HCT116 (cell line): ENCODE results near the gene FXYD1. TPM values are rescaled to one million over a fixed set of nuclear protein-coding genes. Genes with fewer than 3 reads are reported as not detected.

ENCODE experiments used
- ATAC-seq: fragments of 200-7000 bp; cut with Tn5 transposase; 2 replicates; pipeline ENCODE4 v1.9.1; 2020; ENCODE audit warnings: mild to moderate bottlenecking, moderate library complexity
- BruUV-seq: library from RNA; stranded (reverse); fragments of 400-500 nt; replicated peaks from 2 replicates; lab custom pipeline; 2021; lab: Mats Ljungman, UMichigan
- CTCF ChIA-PET: fragments of 300-600 bp; sonication (Branson Sonifier 250); formaldehyde crosslinking; loops from one replicate; lab custom pipeline; 2021; ENCODE audit warnings: antibody characterized with exemption; lab: Charles Lee
- POLR2A ChIA-PET: fragments of 300-600, 350-600 bp; sonication (Branson Sonifier 250); formaldehyde crosslinking; loops from one replicate; lab custom pipeline; 2021; ENCODE audit warnings: antibody characterized with exemption; lab: Charles Lee
- RAD21 ChIA-PET, 2 experiments: fragments of 300-600 bp; sonication (Branson Sonifier 250); formaldehyde crosslinking; loops; one replicate each; lab custom pipeline; 2023; ENCODE audit warnings: low total read pairs in 2 of 2; ENCODE audit not compliant: uncharacterized antibody in 2 of 2, unreplicated experiment in 2 of 2, low non-redundant PET in 1 of 2; lab: Charles Lee
- DNase-seq: peaks from one replicate; pipeline ENCODE4 v3.0.0-alpha.2; 2010; ENCODE audit warnings: low read depth, low spot score
- H2AFZ ChIP-seq: fragments of 200-600 bp; shearing (Covaris generic), sonication (generic); 2 replicates; pipeline ENCODE4 v1.6.1; 2017; ENCODE audit warnings: low read depth, mixed run types, mixed read lengths, antibody characterized with exemption, low read length; ENCODE audit not compliant: poor library complexity, severe bottlenecking
- H3K27ac ChIP-seq: 2 replicates; pipeline ENCODE4 v1.5.1; 2012; ENCODE audit warnings: low read depth, low read length
- H3K27me3 ChIP-seq: fragments of 200-600 bp; sonication (generic); 2 replicates; pipeline ENCODE4 v1.6.1; 2016; ENCODE audit warnings: mixed run types, low read length, mixed read lengths; ENCODE audit not compliant: insufficient read depth
- H3K36me3 ChIP-seq, 2 experiments: fragments of 200-500 bp in 1 of 2; fragments of 200-600 bp in 1 of 2; sonication (Bioruptor generic) in 1 of 2; sonication (generic) in 1 of 2; 2 replicates each; pipeline versions ENCODE4 v1.5.1 to v1.6.1; 2014 to 2016; ENCODE audit warnings: low read length in 2 of 2, inconsistent platforms in 1 of 2, mixed read lengths in 1 of 2, mixed run types in 1 of 2; ENCODE audit not compliant: insufficient read depth in 2 of 2, control insufficient read depth in 1 of 2
- H3K4me1 ChIP-seq, 2 experiments: fragments of 200-600 bp in 1 of 2; sonication (generic) in 1 of 2; 2 replicates each; pipeline versions ENCODE4 v1.5.1 to v1.6.1; 2012 to 2017; ENCODE audit warnings: low read length in 2 of 2, inconsistent platforms in 1 of 2, mild to moderate bottlenecking in 1 of 2, mixed read lengths in 1 of 2, mixed run types in 1 of 2, moderate library complexity in 1 of 2; ENCODE audit not compliant: insufficient read depth in 2 of 2, control insufficient read depth in 1 of 2
- H3K4me2 ChIP-seq: fragments of 200-600 bp; sonication (generic); 2 replicates; pipeline ENCODE4 v1.6.1; 2017; ENCODE audit warnings: mixed run types, low read length, mixed read lengths
- H3K4me3 ChIP-seq, 2 experiments: fragments of 200-600 bp in 1 of 2; sonication (generic) in 1 of 2; replicated peaks in 1 of 2; 2 replicates each; pipeline ENCODE4 v1.5.1; 2011 to 2016; ENCODE audit warnings: low read length in 2 of 2, control low read depth in 1 of 2, low read depth in 1 of 2, mild to moderate bottlenecking in 1 of 2, mixed read lengths in 1 of 2, mixed run types in 1 of 2
- H3K79me2 ChIP-seq: fragments of 200-600 bp; sonication (generic); 2 replicates; pipeline ENCODE4 v1.6.1; 2017; ENCODE audit warnings: mild to moderate bottlenecking, mixed run types, low read length, moderate library complexity, mixed read lengths; ENCODE audit not compliant: insufficient read depth
- H3K9ac ChIP-seq: fragments of 200-600 bp; sonication (generic); 2 replicates; pipeline ENCODE4 v1.6.1; 2016; ENCODE audit warnings: low read length, mixed read lengths
- H3K9me2 ChIP-seq: fragments of 200-600 bp; sonication (generic), shearing (Covaris generic); 2 replicates; pipeline ENCODE4 v1.6.1; 2017; ENCODE audit warnings: mixed run types, mild to moderate bottlenecking, moderate library complexity; ENCODE audit not compliant: insufficient read depth
- H3K9me3 ChIP-seq, 2 experiments: fragments of 200-500 bp in 1 of 2; fragments of 200-600 bp in 1 of 2; sonication (Bioruptor generic) in 1 of 2; sonication (generic) in 1 of 2; 2 replicates each; pipeline ENCODE4 v1.6.1; 2014 to 2017; ENCODE audit warnings: low read length in 2 of 2, mixed read lengths in 2 of 2, inconsistent platforms in 1 of 2, low read depth in 1 of 2, mild to moderate bottlenecking in 1 of 2, mixed run types in 1 of 2, moderate library complexity in 1 of 2; ENCODE audit not compliant: control insufficient read depth in 1 of 2, insufficient read depth in 1 of 2
- H4K20me1 ChIP-seq: fragments of 200-600 bp; sonication (generic), shearing (Covaris generic); 2 replicates; pipeline ENCODE4 v1.6.1; 2017; ENCODE audit warnings: mixed run types, mild to moderate bottlenecking, moderate library complexity; ENCODE audit not compliant: insufficient read depth
- ATF3 ChIP-seq: IDR thresholded peaks from 2 replicates; pipeline ENCODE4 v1.6.1; 2012
- EZH2 ChIP-seq: fragments of 200-600 bp; sonication (generic); IDR thresholded peaks from 2 replicates; pipeline ENCODE4 v1.6.1; 2017; ENCODE audit warnings: antibody characterized with exemption, mixed run types
- EZH2phosphoT487 ChIP-seq: fragments of 200-600 bp; IDR thresholded peaks from 2 replicates; pipeline ENCODE4 v1.6.1; 2018; ENCODE audit warnings: antibody characterized with exemption, borderline replicate concordance
- MAX ChIP-seq: IDR thresholded peaks from 2 replicates; pipeline ENCODE4 v1.6.1; 2012
- POLR2A ChIP-seq: IDR thresholded peaks from 2 replicates; pipeline ENCODE4 v1.7.0; 2011; ENCODE audit warnings: borderline replicate concordance; ENCODE audit not compliant: insufficient read depth, insufficient read length; ENCODE audit errors: extremely low read depth
- REST ChIP-seq: IDR thresholded peaks from 2 replicates; pipeline ENCODE4 v1.6.1; 2012; ENCODE audit warnings: low read depth
- SRF ChIP-seq: IDR thresholded peaks from 2 replicates; pipeline ENCODE4 v1.6.1; 2012; ENCODE audit warnings: low read depth
- ZFX ChIP-seq: fragments of 450-650 bp; IDR thresholded peaks from 2 replicates; pipeline ENCODE4 v1.6.1; 2017
- intact Hi-C: fragments of 100-400 bp; cut with micrococcal nuclease; formaldehyde crosslinking; loops from 2 replicates; pipeline ENCODE4 v1.10.0; 2022
- total RNA-seq: library from RNA; stranded (reverse); gene quantifications from one replicate; pipeline ENCODE4 v1.2.1, GENCODE V29; 2021; ENCODE audit not compliant: unreplicated experiment

The FXYD1 gene
- total RNA-seq, 1 experiment from 2014 or later = 7.8 TPM

- no peak overlapping the region for H3K4me3 ChIP-seq
- intact Hi-C loops = loop anchor here (10.0 kb wide), 1 partner anchor 159 kb away; no protein-coding TSS in a partner anchor
- ATAC-seq (no peak), DNase-seq (no peak)
- no peak overlapping the region for H3K27ac ChIP-seq
- no peak overlapping the region for H3K4me2 ChIP-seq
- no peak overlapping the region for H3K9ac ChIP-seq
- H2AFZ ChIP-seq = no peak overlapping the region
- no peaks in the 10 kb centered on the region for H3K4me1 ChIP-seq
- ChIA-PET CTCF (no interaction called here), POLR2A (no interaction called here), RAD21 (no interaction called here)
- no peaks in the 10 kb centered on the region for H3K36me3 ChIP-seq
- no peaks in the 10 kb centered on the region for H4K20me1 ChIP-seq
- no TSS peak for BruUV-seq
- TF ChIP-seq ZFX = no peak
- no peak for TF ChIP-seq SRF
- no peak for TF ChIP-seq POLR2A
- no peak for TF ChIP-seq EZH2
- TF ChIP-seq MAX = no peak
- TF ChIP-seq ATF3 = no peak
- TF ChIP-seq EZH2phosphoT487 = no peak
- no peak for TF ChIP-seq REST
- no peaks in the 10 kb centered on the region for H3K79me2 ChIP-seq
- no peaks in the 10 kb centered on the region for H3K27me3 ChIP-seq
- no peaks in the 10 kb centered on the region for H3K9me3 ChIP-seq
- no peaks in the 10 kb centered on the region for H3K9me2 ChIP-seq
Observed at GRCh38 chr19:35133826-35134225, 4.8 kb upstream of the FXYD1 start.
